OCI-LY7 (cell line): ENCODE measurements around the gene PPFIA4.

Experiments
- EZH2phosphoT487 ChIP-seq: fragments of 200-600 bp; sonication (generic); IDR thresholded peaks from 2 replicates; pipeline ENCODE4 v1.6.1; 2018; ENCODE audit warnings: low read depth, borderline replicate concordance, mild to moderate bottlenecking, mixed run types, antibody characterized with exemption, low read length, moderate library complexity, mixed read lengths
- TF ChIP-seq, protein P1 (sequence below): fragments of 200-600 bp; sonication (generic); conservative IDR thresholded peaks from 2 replicates; pipeline ENCODE4 v1.5.1; 2014; ENCODE audit warnings: mild to moderate bottlenecking, antibody characterized with exemption, low read length, moderate library complexity, mixed read lengths

DNA sequence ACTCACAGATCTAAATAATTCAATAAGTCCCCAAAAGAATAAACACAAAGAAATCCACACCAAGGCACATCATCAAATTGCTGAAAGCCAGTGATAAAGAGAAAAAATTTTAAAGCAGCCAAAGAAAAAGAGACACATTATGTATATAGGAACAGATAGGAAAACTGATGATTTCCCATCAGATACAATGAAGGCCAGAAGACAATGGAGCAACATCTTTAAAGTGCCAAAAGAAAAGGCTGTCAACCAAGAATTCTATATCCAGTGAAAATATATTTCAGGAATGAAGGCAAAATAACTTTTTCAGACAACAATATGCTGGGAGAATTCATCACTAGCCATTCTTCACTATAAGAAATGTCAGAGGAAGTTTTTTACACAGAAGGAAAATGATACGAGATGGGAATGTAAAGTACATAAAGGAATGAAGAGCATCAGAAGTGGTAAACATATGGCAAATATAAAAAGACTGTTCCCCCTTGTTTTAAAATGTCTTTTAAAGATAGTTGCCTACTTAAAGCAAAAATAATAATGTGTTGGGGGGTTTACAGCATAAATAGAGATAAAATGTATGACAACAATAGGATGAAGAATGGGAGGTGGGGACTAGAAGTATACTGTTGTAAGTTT, 68.9 kb downstream of the PPFIA4 start:
- TF ChIP-seq, protein P1, sequence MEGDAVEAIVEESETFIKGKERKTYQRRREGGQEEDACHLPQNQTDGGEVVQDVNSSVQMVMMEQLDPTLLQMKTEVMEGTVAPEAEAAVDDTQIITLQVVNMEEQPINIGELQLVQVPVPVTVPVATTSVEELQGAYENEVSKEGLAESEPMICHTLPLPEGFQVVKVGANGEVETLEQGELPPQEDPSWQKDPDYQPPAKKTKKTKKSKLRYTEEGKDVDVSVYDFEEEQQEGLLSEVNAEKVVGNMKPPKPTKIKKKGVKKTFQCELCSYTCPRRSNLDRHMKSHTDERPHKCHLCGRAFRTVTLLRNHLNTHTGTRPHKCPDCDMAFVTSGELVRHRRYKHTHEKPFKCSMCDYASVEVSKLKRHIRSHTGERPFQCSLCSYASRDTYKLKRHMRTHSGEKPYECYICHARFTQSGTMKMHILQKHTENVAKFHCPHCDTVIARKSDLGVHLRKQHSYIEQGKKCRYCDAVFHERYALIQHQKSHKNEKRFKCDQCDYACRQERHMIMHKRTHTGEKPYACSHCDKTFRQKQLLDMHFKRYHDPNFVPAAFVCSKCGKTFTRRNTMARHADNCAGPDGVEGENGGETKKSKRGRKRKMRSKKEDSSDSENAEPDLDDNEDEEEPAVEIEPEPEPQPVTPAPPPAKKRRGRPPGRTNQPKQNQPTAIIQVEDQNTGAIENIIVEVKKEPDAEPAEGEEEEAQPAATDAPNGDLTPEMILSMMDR = no peak
- no peak for TF ChIP-seq EZH2phosphoT487
